T-cell (primary cell): ENCODE data around the gene SOX6. TPM values are rescaled to one million over a fixed set of nuclear protein-coding genes. Genes with fewer than 3 reads are reported as not detected.

ENCODE experiments used
- ATAC-seq, 4 experiments: fragments of 200-7000 bp in 3 of 4; fragments of 150-1000 bp in 1 of 4; cut with Tn5 transposase; replicated peaks in 1 of 4; 1 replicate in 3 of 4; 2 replicates in 1 of 4; pipeline ENCODE4 v1.10.0; 2021; ENCODE audit warnings: moderate library complexity in 3 of 4, mild to moderate bottlenecking in 2 of 4, moderate number of reproducible peaks in 1 of 4
- CTCF ChIA-PET, 2 donors: fragments of 300-600 bp; sonication (Branson Sonifier 250); formaldehyde crosslinking; loops; one replicate each; lab custom pipeline; 2022; ENCODE audit warnings: antibody characterized with exemption in 2 of 2; lab: Charles Lee
- POLR2A ChIA-PET, 2 donors: fragments of 300-600 bp; sonication (Branson Sonifier 250); formaldehyde crosslinking; loops; one replicate each; lab custom pipeline; 2022; ENCODE audit warnings: antibody characterized with exemption in 2 of 2; lab: Charles Lee
- DNase-seq, 35 experiments: peaks; one replicate each; pipeline versions ENCODE4 v3.0.0 to v3.0.0-alpha.2; 2013 to 2023
- H3K27ac ChIP-seq: one replicate; pipeline ENCODE4 v1.5.1; 2013; ENCODE audit warnings: low read length
- H3K27me3 ChIP-seq, 2 experiments: replicated peaks in 1 of 2; 1 replicate in 1 of 2; 2 replicates in 1 of 2; pipeline versions ENCODE4 v1.6.1 to v1.7.0; 2013; ENCODE audit warnings: low read length in 1 of 2, mixed read lengths in 1 of 2; ENCODE audit not compliant: control insufficient read depth in 2 of 2, insufficient read depth in 2 of 2; ENCODE audit errors: extremely low read depth in 1 of 2
- H3K36me3 ChIP-seq, 2 donors: 1 replicate in 1 of 2; 2 replicates in 1 of 2; pipeline versions ENCODE4 v1.6.1 to v1.7.0; 2013; ENCODE audit warnings: low read length in 1 of 2; ENCODE audit not compliant: control insufficient read depth in 2 of 2, insufficient read depth in 1 of 2; ENCODE audit errors: extremely low read depth in 1 of 2
- H3K4me1 ChIP-seq, 2 experiments: 1 replicate in 1 of 2; 2 replicates in 1 of 2; pipeline versions ENCODE4 v1.6.1 to v1.7.0; 2013; ENCODE audit warnings: low read length in 2 of 2, mixed read lengths in 1 of 2; ENCODE audit not compliant: insufficient read depth in 2 of 2, control insufficient read depth in 1 of 2; ENCODE audit errors: extremely low read depth in 1 of 2
- H3K4me3 ChIP-seq, 2 donors: 1 replicate in 1 of 2; 2 replicates in 1 of 2; pipeline versions ENCODE4 v1.5.1 to v1.7.0; 2013; ENCODE audit warnings: mild to moderate bottlenecking in 2 of 2, low read length in 1 of 2, moderate library complexity in 1 of 2; ENCODE audit not compliant: control insufficient read depth in 1 of 2; ENCODE audit errors: extremely low read depth in 1 of 2
- H3K9me3 ChIP-seq: 2 replicates; pipeline ENCODE4 v1.7.0; 2013
- H3K27ac Mint-ChIP-seq, 2 donors: one replicate each; pipeline ENCODE4 v1.8.0; 2020 to 2021; ENCODE audit warnings: mild to moderate bottlenecking in 2 of 2, mixed read lengths in 2 of 2
- H3K27me3 Mint-ChIP-seq, 2 donors: one replicate each; pipeline ENCODE4 v1.8.0; 2021 to 2022; ENCODE audit warnings: mixed read lengths in 2 of 2
- H3K36me3 Mint-ChIP-seq: one replicate; pipeline ENCODE4 v1.8.0; 2021; ENCODE audit warnings: mixed read lengths
- H3K4me1 Mint-ChIP-seq, 3 donors: one replicate each; pipeline ENCODE4 v1.8.0; 2020 to 2022; ENCODE audit warnings: mixed read lengths in 3 of 3, mild to moderate bottlenecking in 1 of 3
- H3K4me3 Mint-ChIP-seq, 3 donors: one replicate each; pipeline ENCODE4 v1.8.0; 2020 to 2022; ENCODE audit warnings: mild to moderate bottlenecking in 3 of 3, mixed read lengths in 3 of 3, moderate library complexity in 3 of 3
- H3K9me3 Mint-ChIP-seq, 3 donors: one replicate each; pipeline ENCODE4 v1.8.0; 2020 to 2022; ENCODE audit warnings: mixed read lengths in 3 of 3
- WGBS: methylation state at CpG from one replicate; pipeline ENCODE4 v1.1.5; 2013; ENCODE audit warnings: missing lambda C conversion rate; ENCODE audit not compliant: insufficient coverage; 5-methylcytosine and 5-hydroxymethylcytosine counted together
- total RNA-seq, 35 experiments: library from RNA in 6 of 35; stranded (reverse) in 6 of 35; fragments of 120-200 nt in 1 of 35; gene quantifications; one replicate each; pipeline versions ENCODE4 v1.2.1 to v1.2.4 and lab custom pipeline; 2013 to 2026

The SOX6 gene
- total RNA-seq, 5 donors from 2014 or later (not counting 1 experiment from before 2014, with no cell fraction given) = 0.16 TPM; not detected in 4

DNA sequence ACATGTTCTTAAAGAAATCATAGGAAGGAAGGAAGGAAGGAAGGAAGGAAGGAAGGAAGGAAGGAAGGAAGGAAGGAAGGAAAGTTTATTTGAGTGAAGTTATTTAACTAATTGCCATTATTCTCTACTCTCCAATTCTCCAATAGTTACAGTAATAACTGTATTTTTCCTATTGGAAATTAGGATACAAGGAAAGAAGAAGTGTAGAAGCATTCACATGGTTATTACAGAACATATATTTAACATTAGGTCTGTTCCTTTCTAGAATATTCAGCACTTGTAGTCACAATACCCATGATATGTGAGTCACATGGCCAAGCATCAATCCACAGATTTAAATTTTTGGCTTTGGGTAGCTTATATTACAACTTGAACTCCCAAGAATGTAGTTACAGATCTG, 230.6 kb downstream of the SOX6 start:
- Mint-ChIP-seq H3K36me3 (no peaks in the 10 kb centered on the region), H3K4me1 (no peaks in the 10 kb centered on the region), H3K27ac (no peak overlapping the region)

GRCh38 chr11:16124390-16124789, 232.0 kb downstream of the SOX6 start:
- Histone ChIP-seq H3K36me3 (no peaks in the 10 kb centered on the region), H3K4me1 (no peaks in the 10 kb centered on the region), H3K27me3 (no peaks in the 10 kb centered on the region), H3K4me3 (no peak overlapping the region), H3K27ac (no peak overlapping the region), H3K9me3 (no peaks in the 10 kb centered on the region)
- no peaks in the 10 kb centered on the region for H3K4me1 Mint-ChIP-seq
- H3K36me3 Mint-ChIP-seq = no peaks in the 10 kb centered on the region
- no peak for ATAC-seq
- POLR2A ChIA-PET = no interaction called here
- H3K27me3 Mint-ChIP-seq = no peaks in the 10 kb centered on the region
- H3K27ac Mint-ChIP-seq = no peak overlapping the region
- DNase-seq = no peak
- WGBS = 81% methylated on average over 3 of the region's 3 CpGs
- peaks cover 8 to 13% (median 9%) of the 10 kb centered on the region in 3 donors for H3K9me3 Mint-ChIP-seq
- CTCF ChIA-PET = no interaction called here
- no peak overlapping the region for H3K4me3 Mint-ChIP-seq

More for the DNA sequence above, 230.6 kb downstream of the SOX6 start:
- ChIA-PET CTCF (no interaction called here), POLR2A (no interaction called here)
- H3K9me3 Mint-ChIP-seq = peaks cover 9 to 13% (median 10%) of the 10 kb centered on the region in 3 donors
- no peaks in the 10 kb centered on the region for H3K4me1 ChIP-seq
- no peak overlapping the region for H3K4me3 Mint-ChIP-seq
- no peak overlapping the region for H3K27ac ChIP-seq
- no peaks in the 10 kb centered on the region for H3K27me3 Mint-ChIP-seq
- ATAC-seq (no peak), DNase-seq (no peak)
- no peaks in the 10 kb centered on the region for H3K27me3 ChIP-seq
- H3K36me3 ChIP-seq = no peaks in the 10 kb centered on the region
- H3K9me3 ChIP-seq = no peaks in the 10 kb centered on the region
- H3K4me3 ChIP-seq = no peak overlapping the region

GRCh38 chr11:16121853-16122252, 234.5 kb downstream of the SOX6 start:
- no CpG with 5 or more reads among the region's 1 CpG for WGBS
- H3K4me1 Mint-ChIP-seq = no peaks in the 10 kb centered on the region

GRCh38 chr11:16120008-16120407, 236.3 kb downstream of the SOX6 start:
- no peak overlapping the region for H3K4me3 ChIP-seq
- Mint-ChIP-seq H3K27ac (no peak overlapping the region), H3K9me3 (peaks cover 4 to 9% (median 9%) of the 10 kb centered on the region in 3 donors), H3K4me3 (no peak overlapping the region), H3K36me3 (no peaks in the 10 kb centered on the region), H3K4me1 (no peaks in the 10 kb centered on the region), H3K27me3 (no peaks in the 10 kb centered on the region)
- H3K27ac ChIP-seq = no peak overlapping the region
- DNase-seq (no peak), ATAC-seq (no peak)
- CTCF ChIA-PET = no interaction called here
- no peaks in the 10 kb centered on the region for H3K9me3 ChIP-seq
- no peaks in the 10 kb centered on the region for H3K36me3 ChIP-seq
- POLR2A ChIA-PET = no interaction called here
- no peaks in the 10 kb centered on the region for H3K4me1 ChIP-seq
- H3K27me3 ChIP-seq = no peaks in the 10 kb centered on the region

More at GRCh38 chr11:16121853-16122252, 234.5 kb downstream of the SOX6 start:
- CTCF ChIA-PET = no interaction called here
- H3K4me3 ChIP-seq = no peak overlapping the region
- H3K27me3 Mint-ChIP-seq = no peaks in the 10 kb centered on the region
- no peaks in the 10 kb centered on the region for H3K4me1 ChIP-seq
- H3K27ac Mint-ChIP-seq = no peak overlapping the region
- H3K9me3 ChIP-seq = no peaks in the 10 kb centered on the region
- POLR2A ChIA-PET = no interaction called here
- peaks cover 8 to 13% (median 9%) of the 10 kb centered on the region in 3 donors for H3K9me3 Mint-ChIP-seq
- H3K36me3 Mint-ChIP-seq = no peaks in the 10 kb centered on the region
- DNase-seq (no peak), ATAC-seq (no peak)
- no peaks in the 10 kb centered on the region for H3K27me3 ChIP-seq
- H3K4me3 Mint-ChIP-seq = no peak overlapping the region
- H3K36me3 ChIP-seq = no peaks in the 10 kb centered on the region
- no peak overlapping the region for H3K27ac ChIP-seq

DNA sequence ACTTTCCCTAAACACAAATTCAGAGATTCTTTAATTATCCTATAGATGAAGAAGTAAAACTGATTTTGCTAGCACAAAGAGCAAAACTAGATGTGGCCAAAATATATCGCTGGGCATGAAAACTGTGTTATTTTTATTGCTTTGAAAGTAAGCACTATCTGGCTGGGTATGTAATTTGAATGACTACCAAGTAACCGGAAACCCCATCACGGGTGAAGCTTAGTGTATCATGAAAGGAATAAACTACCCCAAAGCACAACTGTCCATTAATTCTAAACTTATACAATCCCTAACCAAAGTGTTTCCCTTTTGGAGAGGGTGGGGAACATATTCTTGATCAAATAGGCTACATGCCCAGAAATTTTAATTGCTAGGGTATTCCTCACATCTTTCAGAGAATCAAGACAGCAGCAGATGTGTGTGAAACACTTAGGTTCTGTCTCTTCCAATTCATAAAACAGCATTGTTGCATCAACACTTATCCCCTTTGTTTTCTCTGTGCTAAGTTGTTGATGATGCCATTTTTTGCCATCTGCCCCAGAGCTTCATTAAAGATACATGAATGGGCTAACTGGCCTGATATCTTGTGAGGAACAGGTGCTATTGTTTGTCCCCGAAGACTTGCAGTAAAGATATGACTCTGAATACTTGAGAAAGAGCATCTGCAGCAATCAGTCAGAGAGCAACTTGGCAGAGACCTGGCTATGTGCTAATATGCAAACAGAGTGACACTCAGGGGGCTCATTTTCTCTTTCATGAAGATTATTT, 238.2 kb downstream of the SOX6 start:
- Histone ChIP-seq H3K27me3 (no peaks in the 10 kb centered on the region), H3K4me1 (no peaks in the 10 kb centered on the region), H3K36me3 (no peaks in the 10 kb centered on the region), H3K27ac (no peak overlapping the region), H3K9me3 (no peaks in the 10 kb centered on the region), H3K4me3 (no peak overlapping the region)
- POLR2A ChIA-PET = no interaction called here
- no peak for ATAC-seq
- WGBS = 68% methylated on average over 2 of the region's 4 CpGs
- Mint-ChIP-seq H3K9me3 (peaks cover 0 to 5% (median 0%) of the 10 kb centered on the region in 3 donors), H3K36me3 (no peaks in the 10 kb centered on the region), H3K4me1 (no peaks in the 10 kb centered on the region), H3K27me3 (no peaks in the 10 kb centered on the region), H3K27ac (no peak overlapping the region), H3K4me3 (no peak overlapping the region)
- no peak for DNase-seq
- CTCF ChIA-PET = no interaction called here

DNA sequence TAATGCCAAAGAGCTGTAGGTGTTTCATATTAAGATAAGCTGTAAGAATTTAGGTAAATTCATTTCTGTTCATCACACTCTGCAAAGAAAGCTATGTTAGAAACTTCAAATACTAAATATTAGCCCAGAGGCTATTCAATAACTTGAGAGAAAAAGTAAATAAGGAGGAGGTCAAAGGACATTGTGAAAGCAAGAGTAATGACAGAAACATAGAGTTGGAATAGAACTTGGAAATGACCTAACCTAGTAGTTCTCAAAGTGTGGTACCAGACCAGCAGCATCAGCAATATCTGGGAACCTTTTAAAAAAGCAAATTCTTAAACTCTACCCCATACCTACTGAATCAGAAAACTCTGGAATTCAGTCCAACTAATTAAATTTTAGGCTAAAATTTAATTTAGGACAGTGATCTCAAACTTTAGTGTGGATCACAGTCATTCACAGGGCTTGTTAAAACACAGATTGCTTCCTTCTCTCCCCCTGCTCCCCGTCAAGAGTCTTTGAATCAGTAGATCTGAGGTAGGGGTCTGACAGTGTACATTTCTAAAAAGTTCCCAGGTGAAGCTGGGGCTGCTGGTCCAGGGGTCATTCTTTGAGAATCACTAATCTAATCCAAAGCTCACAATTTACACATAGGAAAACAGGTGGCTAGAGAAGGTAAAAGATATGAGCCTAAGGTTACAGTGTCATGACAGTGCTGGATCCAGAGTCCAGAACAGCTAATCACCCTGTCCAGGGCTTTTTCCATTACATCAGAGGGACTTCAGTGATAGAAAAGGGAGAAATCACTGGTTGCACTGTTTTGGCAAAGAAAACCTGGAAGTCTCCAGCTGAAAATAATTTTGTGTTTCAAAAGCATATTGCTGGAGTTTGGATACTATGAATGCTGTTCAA, 241.1 kb downstream of the SOX6 start:
- H3K27me3 ChIP-seq = no peaks in the 10 kb centered on the region
- H3K36me3 ChIP-seq = no peaks in the 10 kb centered on the region
- no peak overlapping the region for H3K27ac ChIP-seq
- CTCF ChIA-PET = interaction anchor here in 1 of 2 donors (0.6 kb wide), 1 partner anchor 15 kb away, joined by 3 read pairs; no protein-coding TSS in a partner anchor
- Mint-ChIP-seq H3K27me3 (no peaks in the 10 kb centered on the region), H3K36me3 (no peaks in the 10 kb centered on the region), H3K27ac (no peak overlapping the region), H3K4me1 (no peaks in the 10 kb centered on the region), H3K9me3 (peaks cover 0 to 4% (median 2%) of the 10 kb centered on the region in 3 donors), H3K4me3 (no peak overlapping the region)
- POLR2A ChIA-PET = no interaction called here
- H3K9me3 ChIP-seq = no peaks in the 10 kb centered on the region
- no peaks in the 10 kb centered on the region for H3K4me1 ChIP-seq
- H3K4me3 ChIP-seq = no peak overlapping the region
- WGBS = no CpG with 5 or more reads among the region's 1 CpG
- ATAC-seq (no peak), DNase-seq (no peak)
